Liver (tissue), 9 donors: Measurements from ENCODE around the gene ATP2C2. TPM values are rescaled to one million over a fixed set of nuclear protein-coding genes. Genes with fewer than 3 reads are reported as not detected.

Experiments
- DNase-seq: peaks from one replicate; pipeline ENCODE4 v3.0.0-alpha.2; 2017; ENCODE audit warnings: low spot score
- H3K27ac ChIP-seq, 2 donors: one replicate each; pipeline ENCODE4 v1.7.0; 2013; ENCODE audit warnings: inconsistent platforms in 2 of 2, low read length in 2 of 2, control low read depth in 1 of 2, low read depth in 1 of 2, mild to moderate bottlenecking in 1 of 2
- H3K27me3 ChIP-seq, 4 donors: one replicate each; pipeline versions ENCODE4 v1.6.1 to v1.7.0; 2013; ENCODE audit warnings: low read length in 3 of 4, inconsistent platforms in 1 of 4, mild to moderate bottlenecking in 1 of 4, moderate library complexity in 1 of 4; ENCODE audit not compliant: control insufficient read depth in 4 of 4, insufficient read depth in 4 of 4
- H3K36me3 ChIP-seq, 4 donors: one replicate each; pipeline versions ENCODE4 v1.6.1 to v1.7.0; 2013; ENCODE audit warnings: low read length in 3 of 4, mild to moderate bottlenecking in 3 of 4, low read depth in 1 of 4, moderate library complexity in 1 of 4; ENCODE audit not compliant: control insufficient read depth in 4 of 4, insufficient read depth in 3 of 4
- H3K4me1 ChIP-seq, 4 donors: one replicate each; pipeline versions ENCODE4 v1.6.1 to v1.7.0; 2013; ENCODE audit warnings: low read length in 3 of 4, mild to moderate bottlenecking in 3 of 4, moderate library complexity in 1 of 4; ENCODE audit not compliant: control insufficient read depth in 4 of 4, insufficient read depth in 4 of 4
- H3K4me3 ChIP-seq, 3 donors: one replicate each; pipeline versions ENCODE4 v1.6.1 to v1.7.0; 2013; ENCODE audit warnings: low read length in 3 of 3, control low read depth in 1 of 3, low read depth in 1 of 3, mild to moderate bottlenecking in 1 of 3
- H3K9ac ChIP-seq, 2 donors: one replicate each; pipeline ENCODE4 v1.7.0; 2013; ENCODE audit warnings: low read length in 2 of 2, mild to moderate bottlenecking in 2 of 2, moderate library complexity in 2 of 2, control low read depth in 1 of 2, low read depth in 1 of 2
- H3K9me3 ChIP-seq, 4 donors: one replicate each; pipeline versions ENCODE4 v1.6.1 to v1.7.0; 2013; ENCODE audit warnings: low read length in 3 of 4; ENCODE audit not compliant: control insufficient read depth in 4 of 4
- EGR1 ChIP-seq, 2 donors: IDR thresholded peaks; 2 replicates each; pipeline ENCODE4 v1.6.1; 2016 to 2018; ENCODE audit warnings: antibody characterized with exemption in 2 of 2, low read depth in 2 of 2
- FOXA1 ChIP-seq: IDR thresholded peaks from 2 replicates; pipeline ENCODE4 v1.6.1; 2016; ENCODE audit warnings: antibody characterized with exemption
- FOXA2 ChIP-seq: IDR thresholded peaks from 2 replicates; pipeline ENCODE4 v1.6.1; 2016; ENCODE audit warnings: antibody characterized with exemption
- GABPA ChIP-seq, 2 donors: IDR thresholded peaks in 1 of 2; conservative IDR thresholded peaks in 1 of 2; 2 replicates each; pipeline ENCODE4 v1.6.1; 2016; ENCODE audit warnings: antibody characterized with exemption in 2 of 2, mild to moderate bottlenecking in 1 of 2, moderate library complexity in 1 of 2
- HNF4A ChIP-seq, 2 donors: conservative IDR thresholded peaks; 2 replicates each; pipeline ENCODE4 v1.6.1; 2016; ENCODE audit warnings: antibody characterized with exemption in 2 of 2, mild to moderate bottlenecking in 2 of 2
- HNF4G ChIP-seq: IDR thresholded peaks from 2 replicates; pipeline ENCODE4 v1.6.1; 2016; ENCODE audit warnings: antibody characterized with exemption
- JUND ChIP-seq, 2 donors: IDR thresholded peaks; 2 replicates each; pipeline ENCODE4 v1.6.1; 2016; ENCODE audit warnings: antibody characterized with exemption in 2 of 2
- NR2F2 ChIP-seq: IDR thresholded peaks from 2 replicates; pipeline ENCODE4 v1.6.1; 2016; ENCODE audit warnings: antibody characterized with exemption
- RAD21 ChIP-seq, 2 donors: IDR thresholded peaks; 2 replicates each; pipeline ENCODE4 v1.6.1; 2016; ENCODE audit warnings: antibody characterized with exemption in 2 of 2, mild to moderate bottlenecking in 2 of 2
- RXRA ChIP-seq, 2 donors: IDR thresholded peaks; 2 replicates each; pipeline ENCODE4 v1.6.1; 2017 to 2018; ENCODE audit warnings: antibody characterized with exemption in 2 of 2, mild to moderate bottlenecking in 1 of 2
- SP1 ChIP-seq: IDR thresholded peaks from 2 replicates; pipeline ENCODE4 v1.6.1; 2018; ENCODE audit warnings: antibody characterized with exemption, mild to moderate bottlenecking
- TAF1 ChIP-seq: conservative IDR thresholded peaks from 2 replicates; pipeline ENCODE4 v1.6.1; 2016; ENCODE audit warnings: antibody characterized with exemption, mild to moderate bottlenecking
- YY1 ChIP-seq: IDR thresholded peaks from 2 replicates; pipeline ENCODE4 v1.6.1; 2016; ENCODE audit warnings: antibody characterized with exemption, mild to moderate bottlenecking
- WGBS: extraction: QIAGEN DNeasy Blood & Tissue Kit; methylation state at CpG from one replicate; pipeline ENCODE4 v1.1.7; 2013; 5-methylcytosine and 5-hydroxymethylcytosine counted together
- polyA plus RNA-seq, 2 donors: library from polyadenylated mRNA; stranded (reverse) in 1 of 2; unstranded in 1 of 2; fragments of 200-250 nt in 1 of 2; fragments of >200 nt in 1 of 2; fragmentation: Nextera tagmentation in 1 of 2; extraction: Ambion mirVana in 1 of 2; gene quantifications; one replicate each; pipeline versions ENCODE4 v1.2.1 to v1.2.3, GENCODE V29; 2013 to 2015
- total RNA-seq, 2 donors: library from RNA; depleted of rRNA; stranded (reverse); fragments of >200 nt; gene quantifications; one replicate each; pipeline ENCODE4 v1.2.3, GENCODE V29; 2014
- TF ChIP-seq, protein P1 (sequence below): fragments of 150-350 bp; IDR thresholded peaks from 2 replicates; pipeline ENCODE4 v1.5.1; 2017; ENCODE audit warnings: improper control_type of control experiment, low read depth, low read length; ENCODE audit not compliant: missing input control
- TF ChIP-seq, protein P2 (sequence below): IDR thresholded peaks from 2 replicates; pipeline ENCODE4 v1.6.1; 2016; ENCODE audit warnings: antibody characterized with exemption
- TF ChIP-seq, protein P3 (sequence below): IDR thresholded peaks from 2 replicates; pipeline ENCODE4 v1.6.1; 2016; ENCODE audit warnings: antibody characterized with exemption
- TF ChIP-seq, protein P4 (sequence below): IDR thresholded peaks from 2 replicates; pipeline ENCODE4 v1.6.1; 2016; ENCODE audit warnings: antibody characterized with exemption
- TF ChIP-seq, protein P5 (sequence below): IDR thresholded peaks from 2 replicates; pipeline ENCODE4 v1.6.1; 2016; ENCODE audit warnings: antibody characterized with exemption, mild to moderate bottlenecking
- donor health status: healthy.
- donor health status: healthy.
- donor health status: healthy.
- donor health status: healthy.
- donor health status: healthy.

Gene ATP2C2
- total and polyA plus RNA-seq, 4 donors, result 0.05 to 0.33 (median 0.22) TPM

DNA sequence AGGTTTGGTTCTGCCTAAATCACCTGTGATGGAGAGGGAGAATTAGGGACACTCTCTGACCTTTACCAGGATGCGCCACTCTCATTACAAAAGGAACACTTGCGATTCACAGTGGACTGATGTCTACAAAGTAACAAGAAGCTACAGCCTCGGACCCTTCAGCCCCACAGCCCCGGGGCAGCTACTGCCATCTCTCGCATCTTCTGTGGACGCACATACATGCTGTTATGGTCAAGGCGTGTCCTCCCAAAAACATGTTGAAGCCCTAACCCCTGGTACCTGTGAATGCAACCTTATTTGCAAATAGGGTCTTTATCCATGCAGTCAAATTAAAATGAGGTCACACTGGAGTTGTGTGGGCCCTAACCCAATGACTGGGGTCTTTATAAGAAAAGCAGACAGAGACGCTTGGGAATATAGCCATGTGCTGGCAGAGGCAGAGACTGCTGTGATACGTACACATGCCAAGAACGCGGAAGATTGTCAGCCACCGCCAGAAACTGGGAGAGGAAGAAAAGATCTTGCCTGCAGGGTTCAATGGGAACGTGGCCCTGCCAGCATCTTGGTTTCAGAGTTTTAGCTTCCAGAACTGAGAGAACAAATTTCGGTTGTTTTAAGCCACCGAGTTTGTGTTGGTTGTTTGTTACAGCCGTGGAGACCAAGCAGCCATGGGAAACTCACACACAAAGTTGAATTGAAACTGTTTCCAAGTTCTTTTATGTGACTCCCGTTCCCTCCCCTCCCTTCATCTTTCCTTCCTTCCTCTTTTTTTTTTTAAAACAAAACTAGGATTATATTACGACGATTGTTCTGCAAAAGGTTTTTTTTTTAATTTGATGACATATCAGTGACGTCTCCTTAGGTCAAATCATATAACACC, 23.1 kb downstream of the ATP2C2 start:
- no peak for DNase-seq
- no peak overlapping the region for H3K9ac ChIP-seq

More for the DNA sequence above, 23.1 kb downstream of the ATP2C2 start:
- Histone ChIP-seq H3K9me3 (peaks cover 0 to 1% (median 0%) of the 10 kb centered on the region in 4 donors), H3K27me3 (no peaks in the 10 kb centered on the region), H3K4me1 (no peaks in the 10 kb centered on the region), H3K4me3 (no peak overlapping the region), H3K36me3 (no peaks in the 10 kb centered on the region), H3K27ac (no peak overlapping the region)
- WGBS, result 66% methylated on average over 20 of the region's 20 CpGs
- no peak for TF ChIP-seq YY1
- TF ChIP-seq, protein P1, sequence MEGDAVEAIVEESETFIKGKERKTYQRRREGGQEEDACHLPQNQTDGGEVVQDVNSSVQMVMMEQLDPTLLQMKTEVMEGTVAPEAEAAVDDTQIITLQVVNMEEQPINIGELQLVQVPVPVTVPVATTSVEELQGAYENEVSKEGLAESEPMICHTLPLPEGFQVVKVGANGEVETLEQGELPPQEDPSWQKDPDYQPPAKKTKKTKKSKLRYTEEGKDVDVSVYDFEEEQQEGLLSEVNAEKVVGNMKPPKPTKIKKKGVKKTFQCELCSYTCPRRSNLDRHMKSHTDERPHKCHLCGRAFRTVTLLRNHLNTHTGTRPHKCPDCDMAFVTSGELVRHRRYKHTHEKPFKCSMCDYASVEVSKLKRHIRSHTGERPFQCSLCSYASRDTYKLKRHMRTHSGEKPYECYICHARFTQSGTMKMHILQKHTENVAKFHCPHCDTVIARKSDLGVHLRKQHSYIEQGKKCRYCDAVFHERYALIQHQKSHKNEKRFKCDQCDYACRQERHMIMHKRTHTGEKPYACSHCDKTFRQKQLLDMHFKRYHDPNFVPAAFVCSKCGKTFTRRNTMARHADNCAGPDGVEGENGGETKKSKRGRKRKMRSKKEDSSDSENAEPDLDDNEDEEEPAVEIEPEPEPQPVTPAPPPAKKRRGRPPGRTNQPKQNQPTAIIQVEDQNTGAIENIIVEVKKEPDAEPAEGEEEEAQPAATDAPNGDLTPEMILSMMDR, result no peak
- TF ChIP-seq SP1, result no peak
- TF ChIP-seq HNF4G, result no peak
- TF ChIP-seq, protein P2, sequence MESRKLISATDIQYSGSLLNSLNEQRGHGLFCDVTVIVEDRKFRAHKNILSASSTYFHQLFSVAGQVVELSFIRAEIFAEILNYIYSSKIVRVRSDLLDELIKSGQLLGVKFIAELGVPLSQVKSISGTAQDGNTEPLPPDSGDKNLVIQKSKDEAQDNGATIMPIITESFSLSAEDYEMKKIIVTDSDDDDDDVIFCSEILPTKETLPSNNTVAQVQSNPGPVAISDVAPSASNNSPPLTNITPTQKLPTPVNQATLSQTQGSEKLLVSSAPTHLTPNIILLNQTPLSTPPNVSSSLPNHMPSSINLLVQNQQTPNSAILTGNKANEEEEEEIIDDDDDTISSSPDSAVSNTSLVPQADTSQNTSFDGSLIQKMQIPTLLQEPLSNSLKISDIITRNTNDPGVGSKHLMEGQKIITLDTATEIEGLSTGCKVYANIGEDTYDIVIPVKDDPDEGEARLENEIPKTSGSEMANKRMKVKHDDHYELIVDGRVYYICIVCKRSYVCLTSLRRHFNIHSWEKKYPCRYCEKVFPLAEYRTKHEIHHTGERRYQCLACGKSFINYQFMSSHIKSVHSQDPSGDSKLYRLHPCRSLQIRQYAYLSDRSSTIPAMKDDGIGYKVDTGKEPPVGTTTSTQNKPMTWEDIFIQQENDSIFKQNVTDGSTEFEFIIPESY, result no peak
- no peak for TF ChIP-seq RAD21 (IDR thresholded peaks at IDR 0.05)
- no peak for TF ChIP-seq RXRA (IDR thresholded peaks at IDR 0.05)
- TF ChIP-seq TAF1, result no peak
- TF ChIP-seq EGR1 (IDR thresholded peaks at IDR 0.05; ENCODE audit: low read depth in 2 of 2), result no peak
- no peak for TF ChIP-seq FOXA1
- no peak for TF ChIP-seq JUND (IDR thresholded peaks at IDR 0.05)
- TF ChIP-seq, protein P3, sequence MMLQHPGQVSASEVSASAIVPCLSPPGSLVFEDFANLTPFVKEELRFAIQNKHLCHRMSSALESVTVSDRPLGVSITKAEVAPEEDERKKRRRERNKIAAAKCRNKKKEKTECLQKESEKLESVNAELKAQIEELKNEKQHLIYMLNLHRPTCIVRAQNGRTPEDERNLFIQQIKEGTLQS, result no peak
- TF ChIP-seq, protein P4, sequence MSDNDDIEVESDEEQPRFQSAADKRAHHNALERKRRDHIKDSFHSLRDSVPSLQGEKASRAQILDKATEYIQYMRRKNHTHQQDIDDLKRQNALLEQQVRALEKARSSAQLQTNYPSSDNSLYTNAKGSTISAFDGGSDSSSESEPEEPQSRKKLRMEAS, result no peak
- no peak for TF ChIP-seq HNF4A (conservative IDR thresholded peaks at IDR 0.05)
- no peak for TF ChIP-seq FOXA2
- TF ChIP-seq, protein P5, sequence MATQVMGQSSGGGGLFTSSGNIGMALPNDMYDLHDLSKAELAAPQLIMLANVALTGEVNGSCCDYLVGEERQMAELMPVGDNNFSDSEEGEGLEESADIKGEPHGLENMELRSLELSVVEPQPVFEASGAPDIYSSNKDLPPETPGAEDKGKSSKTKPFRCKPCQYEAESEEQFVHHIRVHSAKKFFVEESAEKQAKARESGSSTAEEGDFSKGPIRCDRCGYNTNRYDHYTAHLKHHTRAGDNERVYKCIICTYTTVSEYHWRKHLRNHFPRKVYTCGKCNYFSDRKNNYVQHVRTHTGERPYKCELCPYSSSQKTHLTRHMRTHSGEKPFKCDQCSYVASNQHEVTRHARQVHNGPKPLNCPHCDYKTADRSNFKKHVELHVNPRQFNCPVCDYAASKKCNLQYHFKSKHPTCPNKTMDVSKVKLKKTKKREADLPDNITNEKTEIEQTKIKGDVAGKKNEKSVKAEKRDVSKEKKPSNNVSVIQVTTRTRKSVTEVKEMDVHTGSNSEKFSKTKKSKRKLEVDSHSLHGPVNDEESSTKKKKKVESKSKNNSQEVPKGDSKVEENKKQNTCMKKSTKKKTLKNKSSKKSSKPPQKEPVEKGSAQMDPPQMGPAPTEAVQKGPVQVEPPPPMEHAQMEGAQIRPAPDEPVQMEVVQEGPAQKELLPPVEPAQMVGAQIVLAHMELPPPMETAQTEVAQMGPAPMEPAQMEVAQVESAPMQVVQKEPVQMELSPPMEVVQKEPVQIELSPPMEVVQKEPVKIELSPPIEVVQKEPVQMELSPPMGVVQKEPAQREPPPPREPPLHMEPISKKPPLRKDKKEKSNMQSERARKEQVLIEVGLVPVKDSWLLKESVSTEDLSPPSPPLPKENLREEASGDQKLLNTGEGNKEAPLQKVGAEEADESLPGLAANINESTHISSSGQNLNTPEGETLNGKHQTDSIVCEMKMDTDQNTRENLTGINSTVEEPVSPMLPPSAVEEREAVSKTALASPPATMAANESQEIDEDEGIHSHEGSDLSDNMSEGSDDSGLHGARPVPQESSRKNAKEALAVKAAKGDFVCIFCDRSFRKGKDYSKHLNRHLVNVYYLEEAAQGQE, result no peak
- TF ChIP-seq GABPA (IDR thresholded peaks at IDR 0.05 in 1 of 2, conservative IDR thresholded peaks at IDR 0.05 in 1 of 2), result no peak
- TF ChIP-seq NR2F2, result no peak
